Umbilical cord (tissue), 2 donors: ENCODE measurements around the gene OR1F1. TPM values are rescaled to one million over a fixed set of nuclear protein-coding genes. Genes with fewer than 3 reads are reported as not detected.
"Not testable (repeated sequence)": the region's sequence is repeated elsewhere in the genome, so short reads cannot be mapped to it uniquely, and the experiment has no call there.

Source experiments
- DNase-seq: peaks from one replicate; pipeline ENCODE4 v3.0.0-alpha.2; 2015; ENCODE audit warnings: low spot score
- total RNA-seq: library from RNA; depleted of rRNA; stranded (reverse); fragments of >200 nt; gene quantifications from one replicate; pipeline ENCODE4 v1.2.3, GENCODE V29; 2014; ENCODE audit warnings: low replicate concordance; ENCODE audit not compliant: insufficient read depth

OR1F1 gene
- total RNA-seq, 1 donor from 2014 or later = 0.96 TPM

DNA sequence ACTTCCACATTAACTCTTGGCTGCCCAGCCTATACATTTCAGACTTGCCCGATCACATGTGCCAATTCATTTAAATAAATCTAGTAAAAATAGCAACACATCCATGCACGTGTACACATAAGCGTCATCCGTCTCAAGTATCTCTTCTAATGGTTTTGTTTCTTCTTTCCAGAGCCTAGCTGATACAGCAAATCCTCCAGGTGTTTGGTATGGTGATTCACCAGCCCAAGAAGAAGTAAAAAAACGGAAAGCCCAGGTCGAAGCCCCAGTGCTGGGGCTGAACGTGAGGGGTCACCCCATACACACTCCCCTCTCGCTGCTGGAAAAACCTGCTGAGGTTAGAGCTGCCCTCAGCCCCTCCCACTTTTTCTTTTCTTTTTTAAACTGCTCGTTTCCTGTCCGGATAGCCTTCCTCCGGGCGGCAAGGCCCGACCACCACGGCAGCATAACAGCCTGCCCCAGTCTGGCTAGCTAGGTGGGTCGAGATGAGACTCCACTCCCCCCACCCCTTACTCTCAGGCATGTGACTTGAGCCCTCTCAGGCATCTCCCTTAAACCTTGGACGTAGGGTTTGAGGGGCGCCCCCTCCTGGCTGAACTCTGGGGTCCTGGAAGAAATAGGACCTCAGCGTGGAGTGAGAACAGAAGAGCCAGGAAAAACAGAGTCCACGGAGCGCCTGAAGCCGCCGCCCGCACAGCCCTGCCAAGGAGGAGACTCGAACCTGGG, 13.9 kb upstream of the OR1F1 start:
- DNase-seq = no peak

- DNase-seq = no peak
Measured at GRCh38 chr16:3174618-3175148, 13.3 kb upstream of the OR1F1 start.

DNA sequence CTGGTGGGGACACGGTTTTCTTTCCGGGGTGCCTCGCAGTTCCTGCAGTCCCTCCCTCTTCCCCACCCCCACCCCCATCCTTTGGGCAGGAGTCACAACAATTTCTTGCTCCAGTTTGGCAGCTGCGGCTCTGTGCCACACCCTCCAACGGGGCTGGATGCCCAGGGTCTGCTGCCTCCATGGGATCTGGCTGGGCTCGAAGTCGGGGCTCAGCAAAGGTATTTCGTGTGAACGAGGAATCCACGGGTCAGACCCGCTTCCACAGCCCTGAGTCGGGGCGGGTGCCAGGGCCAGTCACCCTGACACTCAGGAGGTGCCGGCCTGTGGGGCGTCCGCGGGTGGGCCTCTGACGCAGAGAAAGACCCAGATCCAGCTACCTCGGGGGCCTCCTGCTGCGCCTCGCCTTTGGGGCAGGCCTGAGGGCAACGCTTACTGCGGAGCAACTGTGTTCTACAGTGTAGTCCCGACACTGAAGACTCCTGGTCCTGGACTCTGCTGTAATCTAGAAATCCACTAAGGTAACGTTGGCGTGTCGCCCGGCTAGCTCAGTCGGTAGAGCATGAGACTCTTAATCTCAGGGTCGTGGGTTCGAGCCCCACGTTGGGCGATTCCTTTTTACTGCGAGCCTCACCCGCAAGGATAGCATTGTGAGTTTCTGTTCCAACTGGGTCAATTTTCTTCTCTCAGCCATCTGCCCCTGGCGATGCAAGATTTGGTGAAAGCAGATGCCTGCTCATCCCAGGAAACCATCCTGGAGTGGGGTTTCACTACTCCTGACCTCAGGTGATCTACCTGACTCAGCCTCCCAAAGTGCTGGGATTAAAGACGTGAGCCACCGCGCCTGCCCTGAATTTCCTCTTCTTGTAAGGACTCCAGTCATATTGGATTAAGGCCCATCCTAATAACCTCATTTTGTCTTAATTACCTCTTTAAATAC, 12.6 kb upstream of the OR1F1 start:
- no peak for DNase-seq

GRCh38 chr16:3179651-3180050, 8.4 kb upstream of the OR1F1 start:
- no peak for DNase-seq

DNA sequence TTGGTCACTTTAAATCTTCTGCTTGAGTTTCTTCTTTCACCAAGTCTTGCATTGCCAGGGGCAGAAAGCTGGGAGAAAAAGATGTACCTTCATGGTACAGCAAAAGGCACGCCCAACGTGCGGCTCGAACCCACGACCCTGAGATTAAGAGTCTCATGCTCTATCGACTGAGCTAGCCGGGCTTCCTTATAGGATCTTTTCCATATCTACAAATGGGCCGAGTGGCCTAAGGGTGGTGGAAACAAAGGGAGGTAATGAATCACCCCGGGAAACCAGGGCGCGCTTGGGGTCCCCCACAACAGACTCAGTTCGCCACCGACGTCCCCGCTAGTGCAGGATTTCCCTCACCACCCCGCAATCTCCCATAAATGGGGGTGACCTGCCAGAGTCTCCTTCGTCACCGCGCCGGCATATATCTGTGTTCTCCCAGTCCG, 7.5 kb upstream of the OR1F1 start:
- DNase-seq = no peak

- DNase-seq = not testable (repeated sequence)
Measured at GRCh38 chr16:3182293-3182607, 5.8 kb upstream of the OR1F1 start.

DNA sequence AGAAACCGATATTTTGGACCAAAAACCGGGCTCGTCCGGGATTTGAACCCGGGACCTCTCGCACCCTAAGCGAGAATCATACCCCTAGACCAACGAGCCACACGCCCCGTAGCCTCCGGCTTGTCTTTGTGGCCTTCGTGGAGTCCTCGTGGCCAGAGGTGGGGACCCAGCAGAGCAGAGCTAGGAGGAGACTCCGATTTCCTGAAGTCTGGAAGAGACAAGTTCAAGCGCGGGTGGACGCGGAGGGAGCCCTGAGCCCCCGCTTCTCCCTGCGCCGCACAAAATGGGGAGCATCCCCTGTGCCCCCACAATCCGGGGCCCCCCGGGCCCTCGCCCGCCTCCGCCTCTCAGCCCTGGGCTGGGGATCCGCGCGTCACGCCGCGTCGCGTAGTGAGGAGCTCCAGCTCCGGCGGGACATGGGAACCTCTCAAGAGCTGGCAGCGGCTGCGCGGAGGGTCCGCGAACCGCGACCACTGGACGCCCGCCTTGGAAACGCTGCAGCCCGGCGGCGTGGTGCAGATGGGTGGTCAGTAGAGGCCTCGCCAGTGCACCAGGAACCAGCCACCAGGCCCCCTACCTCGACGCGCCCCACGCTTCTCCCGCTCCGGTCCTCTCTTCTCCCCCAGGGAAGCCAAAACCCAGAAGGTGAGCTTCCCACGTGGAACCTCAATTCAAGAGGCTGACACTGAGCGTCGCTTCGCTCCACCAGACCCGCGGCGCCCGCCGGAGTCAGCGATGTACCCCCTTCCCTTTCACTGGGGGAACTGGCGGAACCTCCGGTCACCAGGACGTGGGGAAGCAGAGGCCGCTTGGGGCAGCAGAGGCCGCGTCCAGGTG, 5.2 kb upstream of the OR1F1 start:
- DNase-seq = no peak

DNA sequence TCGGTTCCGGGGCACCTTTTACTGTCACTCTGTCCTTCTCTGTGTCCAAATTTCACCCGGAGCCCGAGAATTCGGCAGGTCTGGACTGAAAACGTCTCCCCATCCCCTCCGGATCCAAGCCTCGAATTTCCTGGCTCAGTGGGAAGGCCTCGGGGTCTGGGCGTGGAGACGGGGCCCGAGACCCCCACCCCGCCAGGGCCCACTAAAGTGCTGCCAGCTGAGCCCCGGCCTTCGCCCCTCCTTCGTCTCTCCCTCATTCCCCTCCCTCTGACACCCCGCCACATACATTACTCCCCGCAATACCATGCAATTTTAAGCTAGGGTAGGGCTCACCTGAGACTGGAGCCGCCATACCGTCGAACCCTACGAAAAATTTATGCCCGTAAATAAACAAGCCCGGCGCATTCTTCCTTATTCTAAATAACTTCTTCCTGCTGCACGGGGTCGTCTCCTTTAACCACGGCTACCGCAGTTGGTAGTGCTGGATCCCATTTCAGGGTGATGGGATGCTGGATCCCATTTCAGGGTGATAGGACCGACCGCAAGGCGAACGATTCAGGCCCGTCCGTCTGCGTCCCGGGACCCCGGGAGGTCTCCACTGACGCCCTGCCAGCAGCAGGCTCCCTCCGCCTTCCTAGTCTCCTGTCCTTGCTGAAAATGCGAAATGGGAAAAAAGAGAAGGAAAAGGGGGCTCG, 4.4 kb upstream of the OR1F1 start:
- no peak for DNase-seq

- DNase-seq = no peak
Measured at GRCh38 chr16:3186946-3187690, 886 bp upstream of the OR1F1 start.

DNA sequence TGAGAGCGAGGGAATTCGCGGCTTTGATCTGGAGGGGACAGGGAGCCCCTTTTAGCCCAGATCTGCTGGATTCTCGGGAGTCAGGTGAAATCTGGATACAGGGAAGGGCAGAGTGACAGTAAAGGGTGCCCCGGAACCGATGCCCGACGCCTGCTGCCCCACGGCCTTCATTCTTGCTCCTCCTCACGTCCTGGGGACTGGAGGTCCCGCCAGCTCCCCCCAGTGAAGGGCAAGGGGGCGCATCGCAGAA, 596 bp downstream of the OR1F1 start:
- no peak for DNase-seq

- peak; percentile 23 for DNase-seq
Measured at GRCh38 chr16:3188925-3189825, 1.2 kb downstream of the OR1F1 start.

DNA sequence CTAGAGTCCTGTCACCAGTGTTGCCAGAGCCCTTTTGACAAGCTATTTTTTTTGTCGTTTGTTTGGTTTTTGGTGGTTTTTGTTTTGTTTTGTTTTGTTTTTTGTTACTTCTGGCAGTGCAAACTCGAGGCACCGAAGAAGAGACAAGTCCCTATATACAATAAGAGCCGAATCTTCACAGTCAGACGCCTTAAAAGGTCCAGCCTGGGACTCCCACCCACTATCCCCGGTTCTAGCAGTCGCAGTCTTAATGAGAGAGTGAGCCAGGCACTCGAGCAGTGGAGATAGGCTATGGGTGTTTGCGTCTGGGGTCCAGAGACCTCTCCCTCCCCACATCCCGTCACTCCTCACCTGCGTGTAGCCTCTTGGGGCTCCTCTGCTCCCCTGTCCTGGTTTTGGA, 1.9 kb downstream of the OR1F1 start:
- no peak for DNase-seq

GRCh38 chr16:3190949-3191353, 2.9 kb downstream of the OR1F1 start:
- DNase-seq = no peak

DNA sequence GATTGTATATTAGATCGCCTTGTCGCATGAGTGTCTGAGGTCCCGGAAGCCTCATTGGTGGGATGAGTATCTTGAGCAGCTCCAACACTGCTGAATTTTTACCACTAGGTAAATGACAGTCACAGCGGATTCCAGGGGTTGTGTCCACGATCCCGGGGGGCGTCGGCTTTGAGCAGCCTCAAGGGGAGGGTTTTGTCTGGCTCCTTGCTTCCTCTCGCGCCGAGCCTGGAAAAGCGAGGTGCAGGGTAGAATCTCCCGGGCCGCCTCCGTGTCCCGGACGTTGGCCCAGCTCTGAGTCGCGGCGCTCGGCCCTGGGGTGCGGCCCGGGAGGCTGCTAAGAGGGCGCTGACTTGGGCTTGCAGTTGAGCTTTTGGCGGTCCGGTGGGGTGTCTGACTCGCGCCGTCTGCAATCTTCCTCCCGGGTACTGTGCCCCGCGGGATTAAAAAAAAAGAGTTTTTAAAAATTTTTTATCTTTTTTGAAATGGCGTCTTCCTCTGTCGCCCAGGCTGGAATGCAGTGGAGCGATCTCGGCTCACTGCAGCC, 4.5 kb downstream of the OR1F1 start:
- no peak for DNase-seq

GRCh38 chr16:3193221-3194212, 5.5 kb downstream of the OR1F1 start:
- no peak for DNase-seq

- no peak for DNase-seq
Measured at GRCh38 chr16:3194792-3195191, 6.8 kb downstream of the OR1F1 start.

DNA sequence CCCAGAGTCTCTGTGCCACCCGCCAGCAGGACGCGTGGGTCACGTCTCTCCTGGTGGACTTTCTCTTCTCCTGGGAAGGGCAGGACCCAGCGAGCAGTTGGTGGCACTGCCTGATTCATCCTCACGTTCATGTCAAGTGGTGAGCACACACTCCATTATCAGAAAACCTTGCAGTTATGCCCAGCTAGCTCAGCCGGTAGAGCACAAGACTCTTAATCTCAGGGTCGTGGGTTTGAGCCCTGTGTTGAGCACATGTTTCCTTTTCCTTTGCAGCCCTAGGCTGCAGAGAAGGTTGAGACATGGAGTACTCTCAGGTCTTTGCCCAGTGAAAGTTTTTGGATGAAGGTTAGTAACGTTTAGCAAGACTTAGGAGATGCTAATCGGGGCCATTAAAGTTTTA, 8.0 kb downstream of the OR1F1 start:
- DNase-seq = no peak

DNA sequence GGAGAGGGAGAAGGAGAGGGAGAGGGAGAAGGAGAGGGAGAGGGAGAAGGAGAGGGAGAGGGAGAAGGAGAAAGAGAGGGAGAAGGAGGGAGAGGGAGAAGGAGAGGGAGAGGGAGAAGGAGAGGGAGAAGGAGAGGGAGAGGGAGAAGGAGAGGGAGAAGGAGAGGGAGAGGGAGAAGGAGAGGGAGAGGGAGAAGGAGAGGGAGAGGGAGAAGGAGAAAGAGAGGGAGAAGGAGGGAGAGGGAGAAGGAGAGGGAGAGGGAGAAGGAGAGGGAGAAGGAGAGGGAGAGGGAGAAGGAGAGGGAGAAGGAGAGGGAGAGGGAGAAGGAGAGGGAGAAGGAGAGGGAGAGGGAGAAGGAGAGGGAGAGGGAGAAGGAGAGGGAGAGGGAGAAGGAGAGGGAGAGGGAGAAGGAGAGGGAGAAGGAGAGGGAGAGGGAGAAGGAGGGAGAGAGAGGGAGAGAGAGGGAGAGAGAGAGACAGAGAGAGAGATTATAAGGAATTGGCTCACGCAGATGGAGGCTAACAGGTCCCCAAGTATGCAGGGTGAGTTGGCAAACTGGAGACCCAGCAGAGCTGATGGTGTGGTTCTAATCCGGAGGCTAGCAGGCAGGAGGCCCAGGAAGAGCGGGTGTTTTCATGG, 9.8 kb downstream of the OR1F1 start:
- not testable (repeated sequence) for DNase-seq
